ENCODE measurements around the gene CDKAL1. TPM values are rescaled to one million over a fixed set of nuclear protein-coding genes. Genes with fewer than 3 reads are reported as not detected.

Gene CDKAL1
- total and polyA plus RNA-seq, 10 of the 15 experiments (the other 5 are each of a cell fraction or from before 2014, with no cell fraction given), result 10.7 to 26.9 (median 17.3) TPM

GRCh38 chr6:20718705-20719653, 184.7 kb downstream of the CDKAL1 start:
- in situ Hi-C loops (cut with MboI) (no loop called here), intact Hi-C loops (cut with micrococcal nuclease; ENCODE audit: unreplicated experiment) (no loop called here)
- FAIRE-seq, result no peak
- DNase-seq (ENCODE audit: low read depth, low spot score), result no peak
- Histone ChIP-seq H3K9me3 (replicated peaks; ENCODE audit: control insufficient read depth, insufficient read depth, low read length) (no peaks in the 10 kb centered on the region; the same call in 2 of the 3 replicates), H3K9ac (ENCODE audit: control insufficient read depth, insufficient read depth, low read length) (no peak overlapping the region), H3K4me2 (ENCODE audit: control insufficient read depth, insufficient read depth) (no peak overlapping the region), H3K36me3 (ENCODE audit: control insufficient read depth in 2 of 2, insufficient read depth in 2 of 2, low read length in 1 of 2) (no peaks in the 10 kb centered on the region; a peak in 1 of 4 replicates), H3K4me1 (ENCODE audit: control insufficient read depth, insufficient read depth, low read length) (peaks cover 33% of the 10 kb centered on the region), H2AFZ (ENCODE audit: control insufficient read depth, low read depth, low read length) (no peak overlapping the region), H3K79me2 (ENCODE audit: control insufficient read depth, insufficient read depth, low read length) (no peaks in the 10 kb centered on the region), H3K4me3 (no peak overlapping the region), H4K20me1 (ENCODE audit: control insufficient read depth, insufficient read depth) (no peaks in the 10 kb centered on the region), H3K27me3 (replicated peaks in 1 of 2; ENCODE audit: control insufficient read depth in 2 of 2, insufficient read depth in 2 of 2, low read length in 1 of 2) (no peaks in the 10 kb centered on the region), H3K27ac (ENCODE audit: control insufficient read depth, insufficient read depth) (no peak overlapping the region)
- ChIA-PET POLR2A (interaction anchor here (1.0 kb wide), 1 partner anchor 22 kb away, joined by 3 read pairs; no protein-coding TSS in a partner anchor), SMC1A (ENCODE audit: uncharacterized antibody, unreplicated experiment) (interaction anchor here (0.6 to 3.1 kb wide), 8 partner anchors 10 to 155 kb away, joined by 3 to 18 read pairs (median 5); no protein-coding TSS in a partner anchor), RAD21 (ENCODE audit: unreplicated experiment) (interaction anchor here (0.8 to 3.1 kb wide), 7 partner anchors 9 to 303 kb away, joined by 3 to 13 read pairs (median 3); no protein-coding TSS in a partner anchor), CTCF (interaction anchor here (0.8 to 2.2 kb wide), 6 partner anchors 8 to 154 kb away, joined by 3 to 7 read pairs (median 4); no protein-coding TSS in a partner anchor)
- TF ChIP-seq TARDBP (IDR thresholded peaks at IDR 0.05; ENCODE audit: borderline replicate concordance) (no peak), YY1 (IDR thresholded peaks at IDR 0.05; ENCODE audit: low read depth, low read length) (no peak), ZBTB33 (IDR thresholded peaks at IDR 0.05) (no peak), HDAC6 (IDR thresholded peaks at IDR 0.05; ENCODE audit: unreplicated experiment) (no peak), RCOR1 (conservative IDR thresholded peaks at IDR 0.05; ENCODE audit: low read depth, low read length) (no peak), TCF7 (IDR thresholded peaks at IDR 0.05; ENCODE audit: borderline replicate concordance) (peak; percentile 34; the same call in 1 of the 2 replicates), MYC (IDR thresholded peaks at IDR 0.05; ENCODE audit: insufficient read depth, insufficient read length, insufficient replicate concordance, low read length, severe bottlenecking) (no peak), ZZZ3 (IDR thresholded peaks at IDR 0.05; ENCODE audit: control insufficient read depth, insufficient read length, low read depth) (no peak), FOS (IDR thresholded peaks at IDR 0.05; ENCODE audit: borderline replicate concordance, extremely low read depth, insufficient read length) (no peak), ASH2L (IDR thresholded peaks at IDR 0.05; ENCODE audit: borderline replicate concordance, low read depth) (no peak), CHD1 (IDR thresholded peaks at IDR 0.05; ENCODE audit: low read depth, low read length) (no peak), MEF2B (IDR thresholded peaks at IDR 0.05; ENCODE audit: partially characterized antibody, poor library complexity, severe bottlenecking) (no peak), TCF12 (IDR thresholded peaks at IDR 0.05; ENCODE audit: low read depth, low read length) (no peak), BCL11A (IDR thresholded peaks at IDR 0.05; ENCODE audit: low read depth, low read length) (no peak), ATF7 (IDR thresholded peaks at IDR 0.05; ENCODE audit: low read depth) (peak; percentile 88), JUNB (IDR thresholded peaks at IDR 0.05) (peak; percentile 12; the same call in 1 of the 2 replicates), GABPA (IDR thresholded peaks at IDR 0.05; ENCODE audit: low read depth) (no peak), YBX1 (IDR thresholded peaks at IDR 0.05) (no peak)
- WGBS (ENCODE audit: insufficient coverage, insufficient replicate concordance, low lambda C conversion rate, missing lambda C conversion rate), result 35% methylated on average over 3 of the region's 3 CpGs
- peak; percentile 41 for ATAC-seq
- no TSS peak for BruUV-seq (replicated peaks)
